ENCODE measurements around the gene GFOD1. TPM values are rescaled to one million over a fixed set of nuclear protein-coding genes. Genes with fewer than 3 reads are reported as not detected.

The GFOD1 gene
- total and polyA plus RNA-seq, 8 donors, result 5.7 to 19.6 (median 8.2) TPM

DNA sequence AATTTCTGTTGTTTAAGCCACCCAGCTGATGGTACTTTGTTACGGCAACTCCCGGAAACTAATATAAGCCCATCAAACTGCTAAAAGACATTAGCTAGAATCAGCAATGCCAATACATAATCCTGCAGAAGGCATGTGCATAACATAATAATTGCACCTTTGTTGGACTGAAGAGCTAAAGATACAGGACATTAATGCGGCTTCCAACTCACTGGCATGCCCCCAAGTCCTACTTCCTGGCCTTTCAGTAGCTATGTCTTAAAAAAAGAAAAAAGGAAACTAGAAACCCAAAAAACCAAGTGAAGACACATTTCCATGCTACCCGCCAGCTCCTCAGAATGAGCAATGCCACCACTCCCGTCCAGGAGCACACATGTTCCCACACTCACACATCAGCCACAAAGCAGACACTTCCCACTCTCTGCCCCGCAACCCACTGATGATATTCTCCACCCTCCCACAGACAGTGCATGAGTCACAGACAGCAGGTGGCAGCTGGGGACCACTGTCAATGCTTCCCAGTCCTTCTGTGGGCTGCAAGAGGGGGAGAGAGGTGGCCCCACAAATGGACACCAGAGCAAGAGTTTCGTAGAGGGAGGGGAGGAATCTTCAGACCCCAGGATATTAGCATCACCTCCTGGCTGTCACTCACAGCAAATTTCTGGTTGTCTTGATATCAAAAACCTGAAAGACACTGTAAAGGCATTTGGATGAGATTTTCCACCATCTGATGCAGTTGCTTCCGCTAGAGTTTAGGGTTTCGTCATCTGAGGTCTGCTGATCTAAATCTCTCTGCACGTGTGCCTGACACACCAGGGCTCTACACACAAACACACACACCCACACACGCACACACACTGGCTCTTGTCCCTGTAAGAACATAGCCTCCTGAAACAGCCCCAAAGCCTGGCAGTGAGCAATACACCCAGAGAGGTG is 32.8 kb downstream of the GFOD1 start:
- H3K36me3 ChIP-seq, result no peaks in the 10 kb centered on the region
- peak; percentile 82 for ATAC-seq
- H3K27me3 ChIP-seq, result no peaks in the 10 kb centered on the region
- intact Hi-C loops (cut with DNase I), result no loop called here
- H3K4me3 ChIP-seq, result no peak overlapping the region
- no peaks in the 10 kb centered on the region for H3K9me3 ChIP-seq
- peak overlapping the region in 1 of 2 donors; percentile 43 for H3K27ac ChIP-seq
- H3K4me1 ChIP-seq, result peaks cover 11 to 41% of the 10 kb centered on the region in 2 donors
- TF ChIP-seq, protein P1, sequence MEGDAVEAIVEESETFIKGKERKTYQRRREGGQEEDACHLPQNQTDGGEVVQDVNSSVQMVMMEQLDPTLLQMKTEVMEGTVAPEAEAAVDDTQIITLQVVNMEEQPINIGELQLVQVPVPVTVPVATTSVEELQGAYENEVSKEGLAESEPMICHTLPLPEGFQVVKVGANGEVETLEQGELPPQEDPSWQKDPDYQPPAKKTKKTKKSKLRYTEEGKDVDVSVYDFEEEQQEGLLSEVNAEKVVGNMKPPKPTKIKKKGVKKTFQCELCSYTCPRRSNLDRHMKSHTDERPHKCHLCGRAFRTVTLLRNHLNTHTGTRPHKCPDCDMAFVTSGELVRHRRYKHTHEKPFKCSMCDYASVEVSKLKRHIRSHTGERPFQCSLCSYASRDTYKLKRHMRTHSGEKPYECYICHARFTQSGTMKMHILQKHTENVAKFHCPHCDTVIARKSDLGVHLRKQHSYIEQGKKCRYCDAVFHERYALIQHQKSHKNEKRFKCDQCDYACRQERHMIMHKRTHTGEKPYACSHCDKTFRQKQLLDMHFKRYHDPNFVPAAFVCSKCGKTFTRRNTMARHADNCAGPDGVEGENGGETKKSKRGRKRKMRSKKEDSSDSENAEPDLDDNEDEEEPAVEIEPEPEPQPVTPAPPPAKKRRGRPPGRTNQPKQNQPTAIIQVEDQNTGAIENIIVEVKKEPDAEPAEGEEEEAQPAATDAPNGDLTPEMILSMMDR (IDR thresholded peaks at IDR 0.05), result no peak
- peak in 1 of 4 donors; percentile 67 for DNase-seq

DNA sequence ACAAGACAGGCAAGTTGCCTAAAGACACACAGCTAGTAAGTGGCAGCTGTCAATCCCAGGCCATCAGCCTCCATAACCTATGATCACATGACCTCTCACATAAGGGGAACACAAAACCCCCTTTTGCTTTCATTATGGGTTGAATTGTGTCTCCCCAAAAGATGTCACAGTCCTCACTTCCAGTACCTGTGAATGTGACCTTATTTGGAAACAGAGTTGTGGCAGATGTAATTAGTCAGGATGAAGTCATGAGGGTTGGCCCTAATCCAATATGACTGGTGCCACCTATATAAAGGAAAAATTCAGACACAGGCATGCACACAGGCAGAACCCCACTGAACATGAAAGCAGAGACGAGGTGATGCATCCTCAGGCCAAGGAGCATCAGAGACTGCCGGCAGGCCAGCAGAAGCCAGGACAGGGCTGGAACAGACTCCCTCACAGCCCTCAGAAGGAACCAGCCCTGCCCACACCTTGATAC is 33.6 kb downstream of the GFOD1 start:
- Histone ChIP-seq H3K9me3 (no peaks in the 10 kb centered on the region), H3K27ac (peak overlapping the region in 1 of 2 donors; percentile 43), H3K4me3 (no peak overlapping the region), H3K4me1 (peaks cover 13 to 47% of the 10 kb centered on the region in 2 donors), H3K36me3 (no peaks in the 10 kb centered on the region), H3K27me3 (no peaks in the 10 kb centered on the region)
- ATAC-seq, result no peak
- DNase-seq, result no peak
- TF ChIP-seq, protein P1 (IDR thresholded peaks at IDR 0.05), result no peak
- intact Hi-C loops (cut with DNase I), result no loop called here

DNA sequence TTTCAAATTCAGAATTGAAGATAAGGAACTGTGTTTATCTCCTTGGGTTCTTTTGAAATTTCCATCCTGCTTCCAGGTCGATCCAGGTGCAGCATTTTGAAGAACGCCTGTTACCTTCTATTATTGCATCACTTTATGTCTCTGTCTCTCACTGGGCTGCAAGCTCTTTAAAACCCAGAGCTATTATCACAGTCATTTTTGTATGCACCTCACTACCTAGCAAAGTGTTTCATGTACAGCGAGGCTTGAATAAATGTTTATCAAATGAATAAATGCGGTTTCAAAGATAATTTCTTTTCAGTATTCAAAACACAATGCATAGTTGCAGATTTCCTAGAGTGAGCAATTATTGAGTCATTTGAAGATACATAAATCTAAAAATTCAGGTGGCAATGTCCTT is 34.2 kb downstream of the GFOD1 start:
- Histone ChIP-seq H3K36me3 (no peaks in the 10 kb centered on the region), H3K4me1 (peaks cover 20 to 54% of the 10 kb centered on the region in 2 donors), H3K4me3 (no peak overlapping the region), H3K27me3 (no peaks in the 10 kb centered on the region), H3K27ac (no peak overlapping the region), H3K9me3 (no peaks in the 10 kb centered on the region)
- intact Hi-C loops (cut with DNase I), result no loop called here
- TF ChIP-seq, protein P1 (IDR thresholded peaks at IDR 0.05), result no peak
- ATAC-seq (no peak), DNase-seq (no peak)

DNA sequence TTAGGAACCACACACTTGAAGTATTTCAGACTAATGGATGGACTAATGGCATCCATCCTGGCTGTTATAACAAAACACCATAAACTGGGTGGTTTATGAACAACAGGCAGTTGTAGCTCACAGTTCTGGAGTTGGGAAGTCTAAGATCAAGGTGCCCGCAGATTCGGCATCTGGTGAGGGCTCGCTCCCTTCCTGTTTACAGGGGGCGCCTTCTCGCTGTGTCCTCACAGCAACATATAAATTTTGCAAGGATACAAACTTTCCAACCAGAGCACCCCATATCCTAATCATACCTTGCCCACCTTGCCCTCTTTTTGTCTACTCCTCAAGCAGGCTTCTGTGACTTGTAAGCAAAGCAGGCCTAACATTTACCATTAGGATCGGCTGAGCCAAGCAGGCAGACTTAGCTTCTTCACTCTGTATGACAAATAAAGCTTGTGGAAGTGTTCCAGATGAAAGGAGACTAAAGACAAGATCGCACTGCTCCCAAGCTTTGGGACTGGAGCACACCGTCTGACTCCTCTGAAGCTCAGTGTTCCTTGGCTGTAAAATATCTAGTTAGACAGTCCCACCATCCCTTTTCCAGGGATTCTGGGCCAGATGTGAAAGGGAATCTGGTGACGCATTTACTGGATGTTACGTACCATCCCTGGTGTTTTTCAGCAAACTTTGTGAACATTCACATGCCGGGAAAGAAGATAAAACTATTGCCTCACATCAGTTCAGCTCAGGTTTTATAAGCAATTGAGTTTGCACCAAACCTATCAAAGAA is 34.9 kb downstream of the GFOD1 start:
- ATAC-seq, result no peak
- H3K36me3 ChIP-seq, result no peaks in the 10 kb centered on the region
- H3K27ac ChIP-seq, result no peak overlapping the region

More for the DNA sequence above, 34.9 kb downstream of the GFOD1 start:
- TF ChIP-seq, protein P1 (IDR thresholded peaks at IDR 0.05), result no peak
- no peaks in the 10 kb centered on the region for H3K9me3 ChIP-seq
- H3K27me3 ChIP-seq, result no peaks in the 10 kb centered on the region
- intact Hi-C loops (cut with DNase I), result no loop called here
- no peak overlapping the region for H3K4me3 ChIP-seq
- H3K4me1 ChIP-seq, result peaks cover 24 to 60% of the 10 kb centered on the region in 2 donors
- no peak for DNase-seq
